HEK293 (cell line): Measurements from ENCODE around the gene C2orf80.

Experiments
- CTCF ChIA-PET: fragments of 350-600 bp; formaldehyde crosslinking; extraction: SDS; loops from one replicate; lab custom pipeline; 2021; ENCODE audit warnings: antibody characterized with exemption; lab: Yijun Ruan, JAX
- POLR2A ChIA-PET: fragments of 300-600 bp; formaldehyde crosslinking; extraction: SDS; loops from one replicate; lab custom pipeline; 2020; ENCODE audit warnings: antibody characterized with exemption, inconsistent platforms; lab: Yijun Ruan, JAX
- H3K27ac ChIP-seq: fragments of 200-500 bp; sonication (Bioruptor generic); 2 replicates; pipeline ENCODE4 v1.5.1; 2014; ENCODE audit warnings: low read depth, low read length, control low read depth, inconsistent platforms; ENCODE audit errors: extremely low read depth
- H3K36me3 ChIP-seq, 2 experiments: fragments of 200-500 bp in 1 of 2; sonication (Bioruptor generic) in 1 of 2; 1 replicate in 1 of 2; 2 replicates in 1 of 2; pipeline ENCODE4 v1.5.1; 2014 to 2017; ENCODE audit warnings: inconsistent platforms in 2 of 2, low read length in 2 of 2; ENCODE audit not compliant: control insufficient read depth in 2 of 2, insufficient read depth in 1 of 2
- H3K4me1 ChIP-seq: fragments of 200-500 bp; sonication (Bioruptor generic); 2 replicates; pipeline ENCODE4 v1.5.1; 2014; ENCODE audit warnings: mild to moderate bottlenecking, low read length, inconsistent platforms; ENCODE audit not compliant: control insufficient read depth, insufficient read depth
- H3K4me3 ChIP-seq: 2 replicates; pipeline ENCODE4 v1.5.1; 2011; ENCODE audit warnings: low read depth, mild to moderate bottlenecking, control low read depth, low read length, moderate library complexity
- H3K9me3 ChIP-seq: fragments of 200-500 bp; sonication (Bioruptor generic); 2 replicates; pipeline ENCODE4 v1.5.1; 2014; ENCODE audit warnings: low read depth, low read length, inconsistent platforms; ENCODE audit not compliant: control insufficient read depth, insufficient read depth
- ATF2 ChIP-seq: fragments of 450-650 bp; formaldehyde crosslinking; IDR thresholded peaks from 2 replicates; pipeline ENCODE4 v1.5.1; 2016; ENCODE audit warnings: missing biosample characterization, missing genetic modification characterization, low read depth
- BCL11A ChIP-seq: fragments of 450-650 bp; formaldehyde crosslinking; IDR thresholded peaks from 2 replicates; pipeline ENCODE4 v1.5.1; 2016; ENCODE audit warnings: low read depth, missing biosample characterization, missing genetic modification characterization
- GLIS2 ChIP-seq: fragments of 450-650 bp; formaldehyde crosslinking; IDR thresholded peaks from 2 replicates; pipeline ENCODE4 v1.5.1; 2016; ENCODE audit warnings: missing biosample characterization, missing genetic modification characterization
- HOXC10 ChIP-seq: sonication (generic); formaldehyde crosslinking; IDR thresholded peaks from 2 replicates; pipeline ENCODE4 v1.8.1; 2023; ENCODE audit warnings: mild to moderate bottlenecking, missing genetic modification reagents
- PRDM1 ChIP-seq: fragments of 450-650 bp; formaldehyde crosslinking; IDR thresholded peaks from 2 replicates; pipeline ENCODE4; 2016; ENCODE audit warnings: missing biosample characterization, missing genetic modification characterization
- RBAK ChIP-seq: fragments of 450-650 bp; formaldehyde crosslinking; IDR thresholded peaks from 2 replicates; pipeline ENCODE4 v1.5.1; 2016; ENCODE audit warnings: missing biosample characterization, missing genetic modification characterization
- SP3 ChIP-seq: fragments of 450-650 bp; formaldehyde crosslinking; IDR thresholded peaks from 2 replicates; pipeline ENCODE4 v1.5.1; 2016; ENCODE audit warnings: missing biosample characterization, missing genetic modification characterization
- TRIM28 ChIP-seq: IDR thresholded peaks from 2 replicates; pipeline ENCODE4 v1.6.1; 2011; ENCODE audit warnings: low read length, control low read depth, borderline replicate concordance
- ZBTB8A ChIP-seq: fragments of 450-650 bp; formaldehyde crosslinking; IDR thresholded peaks from 2 replicates; pipeline ENCODE4 v1.5.1; 2016; ENCODE audit warnings: missing biosample characterization, missing genetic modification characterization
- ZNF140 ChIP-seq: fragments of 450-650 bp; formaldehyde crosslinking; IDR thresholded peaks from 2 replicates; pipeline ENCODE4 v1.5.1; 2016; ENCODE audit warnings: missing biosample characterization, missing genetic modification characterization
- ZNF174 ChIP-seq: fragments of 450-650 bp; formaldehyde crosslinking; IDR thresholded peaks from 2 replicates; pipeline ENCODE4 v1.5.0; 2017; ENCODE audit warnings: missing biosample characterization, mild to moderate bottlenecking, missing genetic modification characterization
- ZNF184 ChIP-seq: fragments of 450-650 bp; IDR thresholded peaks from 2 replicates; pipeline ENCODE4 v1.5.1; 2018; ENCODE audit warnings: missing biosample characterization, mild to moderate bottlenecking, missing genetic modification characterization
- ZNF23 ChIP-seq: fragments of 450-650 bp; formaldehyde crosslinking; IDR thresholded peaks from 2 replicates; pipeline ENCODE4 v1.5.1; 2016; ENCODE audit warnings: missing biosample characterization, missing genetic modification characterization, borderline replicate concordance
- ZNF274 ChIP-seq, 2 experiments: fragments of 200-500 bp in 1 of 2; fragments of 450-650 bp in 1 of 2; sonication (Bioruptor generic) in 1 of 2; formaldehyde crosslinking in 1 of 2; IDR thresholded peaks; 2 replicates each; pipeline versions ENCODE4 v1.5.1 to v1.6.1; 2014 to 2016; ENCODE audit warnings: borderline replicate concordance in 1 of 2, inconsistent platforms in 1 of 2, low read length in 1 of 2, missing biosample characterization in 1 of 2, missing genetic modification characterization in 1 of 2
- ZNF280D ChIP-seq: fragments of 450-650 bp; formaldehyde crosslinking; IDR thresholded peaks from 2 replicates; pipeline ENCODE4 v1.5.1; 2016; ENCODE audit warnings: missing biosample characterization, missing genetic modification characterization
- ZNF335 ChIP-seq: fragments of 450-650 bp; formaldehyde crosslinking; conservative IDR thresholded peaks from 2 replicates; pipeline ENCODE4 v1.5.1; 2016; ENCODE audit warnings: missing biosample characterization, missing genetic modification characterization
- ZNF354C ChIP-seq: fragments of 450-650 bp; formaldehyde crosslinking; IDR thresholded peaks from 2 replicates; pipeline ENCODE4 v1.5.1; 2016; ENCODE audit warnings: missing biosample characterization, missing genetic modification characterization, low read depth, borderline replicate concordance
- ZNF366 ChIP-seq: fragments of 450-650 bp; formaldehyde crosslinking; conservative IDR thresholded peaks from 2 replicates; pipeline ENCODE4 v1.5.1; 2016; ENCODE audit warnings: missing biosample characterization, missing genetic modification characterization
- ZNF561 ChIP-seq: fragments of 450-650 bp; IDR thresholded peaks from 2 replicates; pipeline ENCODE4 v1.5.1; 2018; ENCODE audit warnings: missing biosample characterization, missing genetic modification characterization, borderline replicate concordance
- ZNF610 ChIP-seq: fragments of 450-650 bp; formaldehyde crosslinking; IDR thresholded peaks from 2 replicates; pipeline ENCODE4 v1.5.1; 2016; ENCODE audit warnings: missing biosample characterization, missing genetic modification characterization, borderline replicate concordance
- ZNF654 ChIP-seq: fragments of 450-650 bp; formaldehyde crosslinking; IDR thresholded peaks from 2 replicates; pipeline ENCODE4 v1.5.1; 2016; ENCODE audit warnings: low read depth, missing biosample characterization, missing genetic modification characterization
- ZNF658 ChIP-seq: fragments of 450-650 bp; formaldehyde crosslinking; IDR thresholded peaks from 2 replicates; pipeline ENCODE4; 2016; ENCODE audit warnings: missing biosample characterization, missing genetic modification characterization

Gene C2orf80

GRCh38 chr2:208129744-208130711 lies 59.8 kb downstream of the C2orf80 start, which contains the start of gene CRYGC:
TSS of gene CRYGC (minus strand) at chr2:208129828. CDS start at chr2:208129792, 36 bp downstream.
- Histone ChIP-seq H3K4me3 (no peak within 1 kb of the TSS), H3K4me1 (no peaks in the 10 kb centered on the region), H3K36me3 (no peaks in the 10 kb centered on the region), H3K9me3 (no peaks in the 10 kb centered on the region), H3K27ac (no peak within 1 kb of the TSS)
- TF ChIP-seq ZNF140 (no peak), TRIM28 (peak; percentile 57; the same call in 1 of the 2 replicates), ZNF184 (tag by site-specific recombination) (no peak), ZNF23 (tag by site-specific recombination) (no peak)
- ChIA-PET POLR2A (no interaction called here), CTCF (interaction anchor here (0.5 to 1.0 kb wide), 3 partner anchors 45 to 445 kb away, joined by 3 to 7 read pairs (median 3); partner anchors contain the start of gene IDH1)

GRCh38 chr2:208128136-208128535 lies 61.7 kb downstream of the C2orf80 start:
- H3K4me1 ChIP-seq, result no peaks in the 10 kb centered on the region
- POLR2A ChIA-PET, result no interaction called here
- H3K36me3 ChIP-seq, result no peaks in the 10 kb centered on the region
- no peak for TF ChIP-seq ZNF280D (tag by site-specific recombination)
- no peak for TF ChIP-seq ZBTB8A (tag by site-specific recombination)
- no peak for TF ChIP-seq BCL11A (tag by site-specific recombination)
- no peak for TF ChIP-seq ZNF354C (tag by site-specific recombination)
- TF ChIP-seq ZNF274 (IDR thresholded peaks at IDR 0.05; ENCODE audit: low read length), result no peak
- no peak for TF ChIP-seq ZNF274 (tag by site-specific recombination; IDR thresholded peaks at IDR 0.05; ENCODE audit: borderline replicate concordance)
- no peak for TF ChIP-seq ZNF658
- no peak for TF ChIP-seq GLIS2 (tag by site-specific recombination)
- TF ChIP-seq RBAK (tag by site-specific recombination), result no peak
- no peak for TF ChIP-seq ZNF610 (tag by site-specific recombination)
- no peak for TF ChIP-seq HOXC10
- TF ChIP-seq SP3 (tag by site-specific recombination), result no peak
- TF ChIP-seq ZNF335, result no peak
- TF ChIP-seq ZNF174 (tag by site-specific recombination), result no peak
- no peak for TF ChIP-seq ATF2 (tag by site-specific recombination)
- no peak for TF ChIP-seq ZNF654 (tag by site-specific recombination)
- no peak for TF ChIP-seq PRDM1 (tag by site-specific recombination)
- no peak for TF ChIP-seq ZNF561 (tag by site-specific recombination)
- no peak for TF ChIP-seq ZNF366 (tag by site-specific recombination)
- H3K9me3 ChIP-seq, result no peaks in the 10 kb centered on the region
- CTCF ChIA-PET, result interaction anchor here (0.6 to 1.4 kb wide), 3 partner anchors 26 to 138 kb away, joined by 3 to 5 read pairs (median 4); no protein-coding TSS in a partner anchor
- no peak overlapping the region for H3K4me3 ChIP-seq
- H3K27ac ChIP-seq, result no peak overlapping the region
